ENCODE results near the gene ZPLD1. TPM values are rescaled to one million over a fixed set of nuclear protein-coding genes. Genes with fewer than 3 reads are reported as not detected.

ZPLD1 gene
- total and polyA plus RNA-seq, 10 of the 15 experiments (the other 5 are each of a cell fraction or from before 2014, with no cell fraction given), result not detected

DNA sequence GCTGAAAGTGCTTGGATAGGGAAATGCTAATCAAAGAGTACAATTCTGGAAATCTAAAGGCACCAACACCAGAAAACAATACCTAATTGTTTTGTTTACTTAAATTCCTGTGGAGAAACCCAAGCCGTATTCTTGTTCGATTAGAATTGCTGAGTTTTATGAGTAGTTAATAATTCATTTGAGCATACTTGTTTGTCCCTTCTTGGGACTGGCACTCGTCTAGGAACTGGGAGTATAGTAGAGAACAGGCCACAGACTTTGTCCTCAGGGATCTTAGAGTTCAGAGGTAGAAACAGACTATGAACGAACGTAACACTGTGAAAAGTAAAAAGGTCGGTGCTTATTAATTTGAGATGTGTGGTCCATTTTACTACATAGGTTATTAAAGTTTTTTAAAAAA is 39.4 kb downstream of the ZPLD1 start:
- in situ Hi-C loops (cut with MboI) (no loop called here), intact Hi-C loops (cut with micrococcal nuclease; ENCODE audit: unreplicated experiment) (no loop called here)
- Histone ChIP-seq H3K4me2 (ENCODE audit: control insufficient read depth, insufficient read depth) (no peak overlapping the region), H3K4me1 (ENCODE audit: control insufficient read depth, insufficient read depth, low read length) (no peaks in the 10 kb centered on the region), H3K79me2 (ENCODE audit: control insufficient read depth, insufficient read depth, low read length) (no peaks in the 10 kb centered on the region), H4K20me1 (ENCODE audit: control insufficient read depth, insufficient read depth) (no peaks in the 10 kb centered on the region), H3K36me3 (ENCODE audit: control insufficient read depth in 2 of 2, insufficient read depth in 2 of 2, low read length in 1 of 2) (no peaks in the 10 kb centered on the region), H3K4me3 (no peak overlapping the region), H3K27me3 (replicated peaks in 1 of 2; ENCODE audit: control insufficient read depth in 2 of 2, insufficient read depth in 2 of 2, low read length in 1 of 2) (no peaks in the 10 kb centered on the region), H2AFZ (ENCODE audit: control insufficient read depth, low read depth, low read length) (no peak overlapping the region), H3K27ac (ENCODE audit: control insufficient read depth, insufficient read depth) (no peak overlapping the region), H3K9ac (ENCODE audit: control insufficient read depth, insufficient read depth, low read length) (no peak overlapping the region), H3K9me3 (replicated peaks; ENCODE audit: control insufficient read depth, insufficient read depth, low read length) (no peaks in the 10 kb centered on the region)
- BruUV-seq (replicated peaks), result no TSS peak
- DNase-seq (ENCODE audit: low read depth, low spot score) (no peak), FAIRE-seq (no peak), ATAC-seq (no peak)
- POLR2A ChIA-PET, result no interaction called here
- CTCF ChIA-PET, result no interaction called here
- TF ChIP-seq KDM1A (IDR thresholded peaks at IDR 0.05; ENCODE audit: borderline replicate concordance) (no peak), RELA (IDR thresholded peaks at IDR 0.05; ENCODE audit: borderline replicate concordance, partially characterized antibody) (no peak), TAF1 (IDR thresholded peaks at IDR 0.05; ENCODE audit: borderline replicate concordance, low read depth, low read length) (no peak), ZSCAN29 (IDR thresholded peaks at IDR 0.05) (no peak), ZNF384 (IDR thresholded peaks at IDR 0.05; ENCODE audit: borderline replicate concordance, low read depth, low read length) (no peak)
- TF ChIP-seq, protein P1, sequence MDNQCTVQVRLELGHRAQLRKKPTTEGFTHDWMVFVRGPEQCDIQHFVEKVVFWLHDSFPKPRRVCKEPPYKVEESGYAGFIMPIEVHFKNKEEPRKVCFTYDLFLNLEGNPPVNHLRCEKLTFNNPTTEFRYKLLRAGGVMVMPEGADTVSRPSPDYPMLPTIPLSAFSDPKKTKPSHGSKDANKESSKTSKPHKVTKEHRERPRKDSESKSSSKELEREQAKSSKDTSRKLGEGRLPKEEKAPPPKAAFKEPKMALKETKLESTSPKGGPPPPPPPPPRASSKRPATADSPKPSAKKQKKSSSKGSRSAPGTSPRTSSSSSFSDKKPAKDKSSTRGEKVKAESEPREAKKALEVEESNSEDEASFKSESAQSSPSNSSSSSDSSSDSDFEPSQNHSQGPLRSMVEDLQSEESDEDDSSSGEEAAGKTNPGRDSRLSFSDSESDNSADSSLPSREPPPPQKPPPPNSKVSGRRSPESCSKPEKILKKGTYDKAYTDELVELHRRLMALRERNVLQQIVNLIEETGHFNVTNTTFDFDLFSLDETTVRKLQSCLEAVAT (IDR thresholded peaks at IDR 0.05), result no peak
- TF ChIP-seq, protein P2, sequence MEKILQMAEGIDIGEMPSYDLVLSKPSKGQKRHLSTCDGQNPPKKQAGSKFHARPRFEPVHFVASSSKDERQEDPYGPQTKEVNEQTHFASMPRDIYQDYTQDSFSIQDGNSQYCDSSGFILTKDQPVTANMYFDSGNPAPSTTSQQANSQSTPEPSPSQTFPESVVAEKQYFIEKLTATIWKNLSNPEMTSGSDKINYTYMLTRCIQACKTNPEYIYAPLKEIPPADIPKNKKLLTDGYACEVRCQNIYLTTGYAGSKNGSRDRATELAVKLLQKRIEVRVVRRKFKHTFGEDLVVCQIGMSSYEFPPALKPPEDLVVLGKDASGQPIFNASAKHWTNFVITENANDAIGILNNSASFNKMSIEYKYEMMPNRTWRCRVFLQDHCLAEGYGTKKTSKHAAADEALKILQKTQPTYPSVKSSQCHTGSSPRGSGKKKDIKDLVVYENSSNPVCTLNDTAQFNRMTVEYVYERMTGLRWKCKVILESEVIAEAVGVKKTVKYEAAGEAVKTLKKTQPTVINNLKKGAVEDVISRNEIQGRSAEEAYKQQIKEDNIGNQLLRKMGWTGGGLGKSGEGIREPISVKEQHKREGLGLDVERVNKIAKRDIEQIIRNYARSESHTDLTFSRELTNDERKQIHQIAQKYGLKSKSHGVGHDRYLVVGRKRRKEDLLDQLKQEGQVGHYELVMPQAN (conservative IDR thresholded peaks at IDR 0.05), result no peak
- RAD21 ChIA-PET (ENCODE audit: unreplicated experiment), result no interaction called here
- SMC1A ChIA-PET (ENCODE audit: uncharacterized antibody, unreplicated experiment), result interaction anchor here (1.3 kb wide), 1 partner anchor 56 kb away, joined by 3 read pairs; no protein-coding TSS in a partner anchor
- WGBS (ENCODE audit: insufficient coverage, insufficient replicate concordance, low lambda C conversion rate, missing lambda C conversion rate), result 51% methylated on average over 6 of the region's 6 CpGs
